GM12878 (cell line): Measurements from ENCODE around the gene FRMD5. TPM values are rescaled to one million over a fixed set of nuclear protein-coding genes. Genes with fewer than 3 reads are reported as not detected.
"Not testable (repeated sequence)": the region's sequence is repeated elsewhere in the genome, so short reads cannot be mapped to it uniquely, and the experiment has no call there.

ENCODE experiments used
- ATAC-seq: fragments of 200-7000 bp; cut with Tn5 transposase; 3 replicates; pipeline ENCODE4 v1.9.1; 2020; ENCODE audit warnings: mild to moderate bottlenecking, moderate library complexity
- BruUV-seq: library from RNA; stranded (reverse); fragments of 400-500 nt; replicated peaks from 2 replicates; lab custom pipeline; 2021; lab: Mats Ljungman, UMichigan
- CTCF ChIA-PET: fragments of 300-600 bp; sonication (Branson Sonifier 250); formaldehyde crosslinking; extraction: SDS; loops from one replicate; lab custom pipeline; 2021; ENCODE audit warnings: inconsistent platforms; lab: Yijun Ruan, JAX
- POLR2A ChIA-PET: fragments of 350-600 bp; formaldehyde crosslinking; extraction: SDS; loops from one replicate; lab custom pipeline; 2021; ENCODE audit warnings: inconsistent platforms; lab: Charles Lee
- RAD21 ChIA-PET: fragments of 300-600 bp; sonication (Branson Sonifier 250); formaldehyde crosslinking; loops from one replicate; lab custom pipeline; 2023; ENCODE audit warnings: antibody characterized with exemption; ENCODE audit not compliant: unreplicated experiment; lab: Charles Lee
- SMC1A ChIA-PET: fragments of 300-600 bp; sonication (Branson Sonifier 250); formaldehyde crosslinking; loops from one replicate; lab custom pipeline; 2023; ENCODE audit not compliant: unreplicated experiment, uncharacterized antibody; lab: Charles Lee
- DNase-seq: peaks from one replicate; pipeline ENCODE4 v3.0.0-alpha.2; 2011; ENCODE audit warnings: low read depth, low spot score
- FAIRE-seq: peaks from 3 replicates; lab custom pipeline; 2011; peaks lifted over from hg19 to GRCh38; lab: Jason Lieb, UNC
- H2AFZ ChIP-seq: 2 replicates; pipeline ENCODE4 v1.6.0; 2011; ENCODE audit warnings: low read depth, low read length, control low read depth; ENCODE audit not compliant: control insufficient read depth
- H3K27ac ChIP-seq: 2 replicates; pipeline ENCODE4 v1.5.1; 2011; ENCODE audit warnings: control low read depth; ENCODE audit not compliant: control insufficient read depth, insufficient read depth
- H3K27me3 ChIP-seq, 2 experiments: replicated peaks in 1 of 2; 2 replicates each; pipeline versions ENCODE4 v1.6.0 to v1.6.1; 2011; ENCODE audit warnings: low read length in 1 of 2; ENCODE audit not compliant: control insufficient read depth in 2 of 2, insufficient read depth in 2 of 2
- H3K36me3 ChIP-seq, 2 experiments: 2 replicates each; pipeline ENCODE4 v1.5.1; 2011; ENCODE audit warnings: low read length in 1 of 2; ENCODE audit not compliant: control insufficient read depth in 2 of 2, insufficient read depth in 2 of 2
- H3K4me1 ChIP-seq: 2 replicates; pipeline ENCODE4 v1.6.1; 2011; ENCODE audit warnings: mild to moderate bottlenecking, low read length, moderate library complexity, mixed read lengths; ENCODE audit not compliant: control insufficient read depth, insufficient read depth
- H3K4me2 ChIP-seq: 2 replicates; pipeline ENCODE4 v1.6.0; 2011; ENCODE audit warnings: control low read depth; ENCODE audit not compliant: control insufficient read depth, insufficient read depth
- H3K4me3 ChIP-seq: fragments of 200-600 bp; sonication (generic); 2 replicates; pipeline ENCODE4 v1.5.1; 2016
- H3K79me2 ChIP-seq: 2 replicates; pipeline ENCODE4 v1.6.0; 2011; ENCODE audit warnings: low read length; ENCODE audit not compliant: control insufficient read depth, insufficient read depth
- H3K9ac ChIP-seq: 2 replicates; pipeline ENCODE4 v1.8.0; 2011; ENCODE audit warnings: low read length, control low read depth, mixed read lengths; ENCODE audit not compliant: control insufficient read depth, insufficient read depth
- H3K9me3 ChIP-seq: replicated peaks from 3 replicates; pipeline ENCODE4 v1.5.1; 2011; ENCODE audit warnings: mild to moderate bottlenecking, low read length; ENCODE audit not compliant: control insufficient read depth, insufficient read depth
- H4K20me1 ChIP-seq: 2 replicates; pipeline ENCODE4 v1.6.0; 2011; ENCODE audit not compliant: control insufficient read depth, insufficient read depth
- ASH2L ChIP-seq: fragments of 300-600, 200-600 bp; sonication (generic); IDR thresholded peaks from 2 replicates; pipeline ENCODE4 v1.6.1; 2017; ENCODE audit warnings: low read depth, mild to moderate bottlenecking, borderline replicate concordance
- IKZF2 ChIP-seq, 2 experiments: fragments of 450-650 bp; IDR thresholded peaks; 2 replicates each; pipeline ENCODE4 v1.6.1; 2017; ENCODE audit warnings: mild to moderate bottlenecking in 2 of 2, moderate library complexity in 2 of 2
- LARP7 ChIP-seq: fragments of 450-650 bp; IDR thresholded peaks from 2 replicates; pipeline ENCODE4 v1.6.1; 2017; ENCODE audit warnings: mild to moderate bottlenecking
- RAD51 ChIP-seq: fragments of 450-650 bp; IDR thresholded peaks from 2 replicates; pipeline ENCODE4 v1.6.1; 2016; ENCODE audit warnings: moderate library complexity, mild to moderate bottlenecking, inconsistent platforms
- ZNF24 ChIP-seq: fragments of 450-650 bp; IDR thresholded peaks from 2 replicates; pipeline ENCODE4 v1.6.1; 2017; ENCODE audit warnings: antibody characterized with exemption, mild to moderate bottlenecking
- ZZZ3 ChIP-seq: IDR thresholded peaks from 2 replicates; pipeline ENCODE4 v1.6.1; 2011; ENCODE audit warnings: low read depth; ENCODE audit not compliant: control insufficient read depth, insufficient read length
- WGBS: methylation state at CpG from one replicate; pipeline ENCODE4 v1.1.6; 2016; ENCODE audit warnings: low lambda C conversion rate; ENCODE audit not compliant: insufficient replicate concordance, insufficient coverage; ENCODE audit errors: missing lambda C conversion rate; 5-methylcytosine and 5-hydroxymethylcytosine counted together
- in situ Hi-C: fragments of 300-500 bp; cut with MboI; formaldehyde crosslinking; loops from 9 replicates; pipeline ENCODE4 v1.14.3; 2018; ENCODE audit warnings: mixed read lengths
- intact Hi-C: fragments of 100-400 bp; cut with micrococcal nuclease; formaldehyde crosslinking; loops from one replicate; pipeline ENCODE4 v1.14.2; 2022; ENCODE audit not compliant: unreplicated experiment
- polyA plus RNA-seq, 11 experiments: library from polyadenylated mRNA; depleted of rRNA in 4 of 11; unstranded in 6 of 11; stranded (reverse) in 5 of 11; fragments of >200 nt; fragmentation: Nextera tagmentation in 4 of 11; fragmentation: Illumina TruSeq in 1 of 11; extraction: Ambion mirVana in 4 of 11; extraction: Trizol in 1 of 11; gene quantifications; 1 replicate in 1 of 11; 2 replicates in 10 of 11; pipeline versions ENCODE4 v1.2.1 to v1.2.3, GENCODE V29; 2011 to 2016; ENCODE audit warnings: inconsistent platforms in 2 of 11, missing spikeins in 2 of 11, low read depth in 1 of 11
- total RNA-seq, 4 experiments: library from RNA; depleted of rRNA in 3 of 4; stranded (reverse); fragments of >200 nt in 3 of 4; fragmentation: Illumina TruSeq in 1 of 4; extraction: Trizol in 1 of 4; gene quantifications; 2 replicates each; pipeline versions ENCODE4 v1.2.1 to v1.2.3, GENCODE V29; 2013 to 2021
- TF ChIP-seq, protein P1 (sequence below): IDR thresholded peaks from 2 replicates; pipeline ENCODE4 v1.6.1; 2011; ENCODE audit warnings: mild to moderate bottlenecking, low read depth, low read length, moderate library complexity; ENCODE audit not compliant: insufficient replicate concordance
- TF ChIP-seq, protein P2 (sequence below): fragments of 450-650 bp; IDR thresholded peaks from 2 replicates; pipeline ENCODE4 v1.6.1; 2016; ENCODE audit warnings: mild to moderate bottlenecking, moderate library complexity, borderline replicate concordance
- TF ChIP-seq, protein P3 (sequence below): fragments of 450-650 bp; IDR thresholded peaks from 2 replicates; pipeline ENCODE4 v1.6.1; 2017; ENCODE audit warnings: borderline replicate concordance
- TF ChIP-seq, protein P4 (sequence below): IDR thresholded peaks from 2 replicates; pipeline ENCODE4 v1.6.1; 2011; ENCODE audit warnings: borderline replicate concordance, low read depth, mild to moderate bottlenecking, moderate library complexity, mixed read lengths, low read length; ENCODE audit not compliant: insufficient read depth; ENCODE audit errors: extremely low read length

FRMD5 gene
- total and polyA plus RNA-seq, 10 of the 15 experiments (the other 5 are each of a cell fraction or from before 2014, with no cell fraction given), result 0.26 to 6.4 (median 0.68) TPM; not detected in 1

DNA sequence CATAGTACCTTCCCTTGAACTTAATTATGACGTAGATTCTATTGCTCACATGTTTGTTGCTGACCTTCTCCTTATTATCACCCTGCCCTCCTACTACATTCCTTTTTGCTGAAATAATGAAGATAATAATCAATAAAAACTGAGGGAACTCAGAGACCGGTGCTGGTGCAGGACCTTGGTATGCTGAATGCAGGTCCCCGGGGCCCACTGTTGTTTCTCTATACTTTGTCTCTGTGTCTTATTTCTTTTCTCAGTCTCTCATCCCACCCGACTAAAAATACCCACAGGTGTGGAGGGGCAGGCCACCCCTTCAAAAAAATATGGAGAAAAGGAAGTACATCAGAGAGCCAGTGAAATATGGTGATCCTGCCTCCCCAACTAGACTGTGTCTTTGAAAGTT, 34.2 kb upstream of the FRMD5 start:
- H4K20me1 ChIP-seq, H3K36me3 ChIP-seq, RAD21 ChIA-PET, H2AFZ ChIP-seq, H3K79me2 ChIP-seq, H3K27ac ChIP-seq, in situ Hi-C loops, intact Hi-C loops, H3K4me3 ChIP-seq, H3K4me2 ChIP-seq, H3K9me3 ChIP-seq, POLR2A ChIA-PET, DNase-seq, H3K9ac ChIP-seq, H3K27me3 ChIP-seq, ATAC-seq, BruUV-seq, H3K4me1 ChIP-seq, SMC1A ChIA-PET, FAIRE-seq: not testable (repeated sequence)
- CTCF ChIA-PET, result interaction anchor here (2.6 kb wide), 1 partner anchor 89 kb away, joined by 8 read pairs; no protein-coding TSS in a partner anchor
- 42% methylated on average over 3 of the region's 4 CpGs for WGBS

DNA sequence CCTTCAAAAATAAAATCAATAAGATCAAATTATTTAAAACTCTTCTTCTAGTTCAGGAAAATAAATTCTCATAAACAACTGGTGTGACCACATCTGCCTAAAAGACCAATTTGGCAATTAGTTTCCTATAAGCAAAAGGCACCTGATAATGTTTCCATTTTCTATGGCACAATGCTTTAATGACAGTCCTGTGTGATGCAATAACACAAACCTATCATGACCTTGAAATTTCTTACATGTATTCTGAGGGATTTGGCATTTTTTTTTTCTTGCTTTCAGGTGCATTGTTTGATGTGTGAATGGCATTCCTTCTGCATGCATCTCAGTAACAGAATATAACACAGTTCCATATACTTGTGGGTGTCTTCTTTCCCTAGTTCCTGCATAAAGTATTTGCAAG, 32.5 kb upstream of the FRMD5 start:
- FAIRE-seq, result no peak
- Histone ChIP-seq H3K27me3 (no peaks in the 10 kb centered on the region), H3K4me1 (no peaks in the 10 kb centered on the region), H2AFZ (no peak overlapping the region), H3K27ac (no peak overlapping the region), H3K36me3 (no peaks in the 10 kb centered on the region), H3K9ac (no peak overlapping the region), H4K20me1 (no peaks in the 10 kb centered on the region), H3K4me2 (no peak overlapping the region), H3K4me3 (no peak overlapping the region), H3K9me3 (no peaks in the 10 kb centered on the region), H3K79me2 (no peaks in the 10 kb centered on the region)
- ChIA-PET POLR2A (no interaction called here), RAD21 (no interaction called here), SMC1A (no interaction called here), CTCF (no interaction called here)
- ATAC-seq, result no peak
- intact Hi-C loops, result no loop called here
- BruUV-seq, result no TSS peak
- in situ Hi-C loops, result no loop called here
- DNase-seq, result no peak
- TF ChIP-seq, protein P1, sequence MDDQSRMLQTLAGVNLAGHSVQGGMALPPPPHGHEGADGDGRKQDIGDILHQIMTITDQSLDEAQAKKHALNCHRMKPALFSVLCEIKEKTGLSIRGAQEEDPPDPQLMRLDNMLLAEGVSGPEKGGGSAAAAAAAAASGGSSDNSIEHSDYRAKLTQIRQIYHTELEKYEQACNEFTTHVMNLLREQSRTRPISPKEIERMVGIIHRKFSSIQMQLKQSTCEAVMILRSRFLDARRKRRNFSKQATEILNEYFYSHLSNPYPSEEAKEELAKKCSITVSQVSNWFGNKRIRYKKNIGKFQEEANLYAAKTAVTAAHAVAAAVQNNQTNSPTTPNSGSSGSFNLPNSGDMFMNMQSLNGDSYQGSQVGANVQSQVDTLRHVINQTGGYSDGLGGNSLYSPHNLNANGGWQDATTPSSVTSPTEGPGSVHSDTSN, result no peak
- no peak for TF ChIP-seq ZZZ3
- no peak for TF ChIP-seq RAD51
- TF ChIP-seq, protein P2, sequence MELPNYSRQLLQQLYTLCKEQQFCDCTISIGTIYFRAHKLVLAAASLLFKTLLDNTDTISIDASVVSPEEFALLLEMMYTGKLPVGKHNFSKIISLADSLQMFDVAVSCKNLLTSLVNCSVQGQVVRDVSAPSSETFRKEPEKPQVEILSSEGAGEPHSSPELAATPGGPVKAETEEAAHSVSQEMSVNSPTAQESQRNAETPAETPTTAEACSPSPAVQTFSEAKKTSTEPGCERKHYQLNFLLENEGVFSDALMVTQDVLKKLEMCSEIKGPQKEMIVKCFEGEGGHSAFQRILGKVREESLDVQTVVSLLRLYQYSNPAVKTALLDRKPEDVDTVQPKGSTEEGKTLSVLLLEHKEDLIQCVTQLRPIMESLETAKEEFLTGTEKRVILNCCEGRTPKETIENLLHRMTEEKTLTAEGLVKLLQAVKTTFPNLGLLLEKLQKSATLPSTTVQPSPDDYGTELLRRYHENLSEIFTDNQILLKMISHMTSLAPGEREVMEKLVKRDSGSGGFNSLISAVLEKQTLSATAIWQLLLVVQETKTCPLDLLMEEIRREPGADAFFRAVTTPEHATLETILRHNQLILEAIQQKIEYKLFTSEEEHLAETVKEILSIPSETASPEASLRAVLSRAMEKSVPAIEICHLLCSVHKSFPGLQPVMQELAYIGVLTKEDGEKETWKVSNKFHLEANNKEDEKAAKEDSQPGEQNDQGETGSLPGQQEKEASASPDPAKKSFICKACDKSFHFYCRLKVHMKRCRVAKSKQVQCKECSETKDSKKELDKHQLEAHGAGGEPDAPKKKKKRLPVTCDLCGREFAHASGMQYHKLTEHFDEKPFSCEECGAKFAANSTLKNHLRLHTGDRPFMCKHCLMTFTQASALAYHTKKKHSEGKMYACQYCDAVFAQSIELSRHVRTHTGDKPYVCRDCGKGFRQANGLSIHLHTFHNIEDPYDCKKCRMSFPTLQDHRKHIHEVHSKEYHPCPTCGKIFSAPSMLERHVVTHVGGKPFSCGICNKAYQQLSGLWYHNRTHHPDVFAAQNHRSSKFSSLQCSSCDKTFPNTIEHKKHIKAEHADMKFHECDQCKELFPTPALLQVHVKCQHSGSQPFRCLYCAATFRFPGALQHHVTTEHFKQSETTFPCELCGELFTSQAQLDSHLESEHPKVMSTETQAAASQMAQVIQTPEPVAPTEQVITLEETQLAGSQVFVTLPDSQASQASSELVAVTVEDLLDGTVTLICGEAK, result no peak
- no peak for TF ChIP-seq LARP7
- TF ChIP-seq, protein P3, sequence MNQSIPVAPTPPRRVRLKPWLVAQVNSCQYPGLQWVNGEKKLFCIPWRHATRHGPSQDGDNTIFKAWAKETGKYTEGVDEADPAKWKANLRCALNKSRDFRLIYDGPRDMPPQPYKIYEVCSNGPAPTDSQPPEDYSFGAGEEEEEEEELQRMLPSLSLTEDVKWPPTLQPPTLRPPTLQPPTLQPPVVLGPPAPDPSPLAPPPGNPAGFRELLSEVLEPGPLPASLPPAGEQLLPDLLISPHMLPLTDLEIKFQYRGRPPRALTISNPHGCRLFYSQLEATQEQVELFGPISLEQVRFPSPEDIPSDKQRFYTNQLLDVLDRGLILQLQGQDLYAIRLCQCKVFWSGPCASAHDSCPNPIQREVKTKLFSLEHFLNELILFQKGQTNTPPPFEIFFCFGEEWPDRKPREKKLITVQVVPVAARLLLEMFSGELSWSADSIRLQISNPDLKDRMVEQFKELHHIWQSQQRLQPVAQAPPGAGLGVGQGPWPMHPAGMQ, result no peak
- TF ChIP-seq, protein P4, sequence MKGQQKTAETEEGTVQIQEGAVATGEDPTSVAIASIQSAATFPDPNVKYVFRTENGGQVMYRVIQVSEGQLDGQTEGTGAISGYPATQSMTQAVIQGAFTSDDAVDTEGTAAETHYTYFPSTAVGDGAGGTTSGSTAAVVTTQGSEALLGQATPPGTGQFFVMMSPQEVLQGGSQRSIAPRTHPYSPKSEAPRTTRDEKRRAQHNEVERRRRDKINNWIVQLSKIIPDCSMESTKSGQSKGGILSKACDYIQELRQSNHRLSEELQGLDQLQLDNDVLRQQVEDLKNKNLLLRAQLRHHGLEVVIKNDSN, result no peak
- TF ChIP-seq IKZF2 (IDR thresholded peaks at IDR 0.05), result no peak
- no peak for TF ChIP-seq ZNF24
- TF ChIP-seq ASH2L, result no peak
